Thyroid gland (tissue), 4 donors: ENCODE data around the gene ELL. TPM values are rescaled to one million over a fixed set of nuclear protein-coding genes. Genes with fewer than 3 reads are reported as not detected.
"Not testable (repeated sequence)": the region's sequence is repeated elsewhere in the genome, so short reads cannot be mapped to it uniquely, and the experiment has no call there.

Source experiments
- DNase-seq, 2 donors: peaks; one replicate each; pipeline ENCODE4 v3.0.0-alpha.2; 2019
- H3K27ac ChIP-seq, 3 donors: fragments of 200-600 bp; sonication (generic); 1 replicate in 2 of 3; 2 replicates in 1 of 3; pipeline ENCODE4 v1.5.1; 2016 to 2019; ENCODE audit warnings: mild to moderate bottlenecking in 1 of 3, moderate library complexity in 1 of 3
- H3K27me3 ChIP-seq: fragments of 200-600 bp; sonication (generic); one replicate; pipeline ENCODE4 v1.5.1; 2019
- H3K36me3 ChIP-seq, 2 donors: fragments of 200-600 bp; sonication (generic); one replicate each; pipeline ENCODE4 v1.5.1; 2016 to 2019
- H3K4me1 ChIP-seq, 2 donors: fragments of 200-600 bp; sonication (generic); one replicate each; pipeline ENCODE4 v1.5.1; 2017 to 2019
- H3K4me3 ChIP-seq, 3 donors: fragments of 200-600 bp; sonication (generic); replicated peaks in 1 of 3; 1 replicate in 2 of 3; 2 replicates in 1 of 3; pipeline ENCODE4 v1.5.1; 2016; ENCODE audit warnings: mild to moderate bottlenecking in 1 of 3
- H3K9me3 ChIP-seq: fragments of 200-600 bp; sonication (generic); one replicate; pipeline ENCODE4 v1.5.1; 2017
- POLR2A ChIP-seq, 2 donors: fragments of 450-650 bp; IDR thresholded peaks; one replicate each; pipeline ENCODE4 v1.6.1; 2017; ENCODE audit warnings: antibody characterized with exemption in 2 of 2, mild to moderate bottlenecking in 2 of 2, moderate library complexity in 1 of 2
- WGBS, 2 donors: methylation state at CpG; one replicate each; pipeline ENCODE4 v1.1.5; 2017; 5-methylcytosine and 5-hydroxymethylcytosine counted together
- intact Hi-C: fragments of 100-400 bp; cut with DNase I; formaldehyde crosslinking; loops from one replicate; pipeline ENCODE4 v1.15.1; 2023
- total RNA-seq, 4 donors: library from RNA; depleted of rRNA; stranded (reverse); fragments of >200 nt; gene quantifications; one replicate each; pipeline ENCODE4 v1.2.3, GENCODE V29; 2016
- TF ChIP-seq, protein P1 (sequence below), 6 experiments: fragments of 200-600 bp in 3 of 6; fragments of 450-650 bp in 3 of 6; sonication (generic) in 3 of 6; IDR thresholded peaks; one replicate each; pipeline ENCODE4 v1.5.1; 2016 to 2019; ENCODE audit warnings: antibody characterized with exemption in 6 of 6, mild to moderate bottlenecking in 2 of 6, inconsistent platforms in 1 of 6, moderate library complexity in 1 of 6

ELL gene
- total RNA-seq, 4 donors from 2014 or later = 10.8 to 31.0 (median 11.5) TPM

DNA sequence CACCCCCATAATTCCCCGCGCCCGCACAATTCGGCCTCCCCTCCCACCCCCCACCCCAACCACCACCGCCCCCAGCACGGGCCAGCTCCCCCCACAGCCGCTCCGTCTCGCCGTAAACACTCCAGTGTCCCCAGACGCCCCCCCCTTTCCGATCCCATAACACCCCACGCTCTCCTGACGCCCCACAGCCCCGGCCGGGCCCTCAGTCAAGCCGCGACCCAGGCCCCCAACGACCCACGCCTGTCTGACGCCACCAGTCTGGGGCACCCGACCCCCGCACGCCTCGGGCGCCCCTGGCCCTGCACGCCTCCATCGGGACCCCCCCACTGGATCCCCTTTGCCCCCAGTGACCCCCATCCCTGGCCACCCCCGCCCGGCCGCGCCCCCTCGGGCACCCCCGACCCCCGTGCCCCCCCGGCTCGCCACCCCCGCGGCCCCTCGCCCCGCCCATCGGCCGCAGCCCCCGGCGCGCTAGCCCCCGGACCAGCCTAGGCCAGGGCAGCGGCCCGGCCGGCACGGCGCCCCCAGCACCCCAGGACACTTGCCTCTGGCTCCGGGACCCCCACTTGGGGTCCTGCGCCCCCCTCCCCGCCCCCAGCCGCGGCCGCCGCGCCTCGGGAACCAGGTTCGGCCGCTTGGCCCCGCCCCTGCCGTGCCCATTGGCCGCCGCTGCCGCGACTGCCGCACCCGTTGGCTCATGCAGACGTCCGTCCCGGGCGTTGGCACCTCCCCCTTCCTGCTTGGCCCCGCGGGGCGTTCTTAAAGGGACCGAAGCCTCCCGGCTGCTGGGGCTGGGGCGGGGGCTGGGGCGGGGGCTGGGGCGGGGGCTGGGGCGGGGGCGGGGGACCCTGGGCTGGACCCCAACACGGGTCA, 21.3 kb upstream of the ELL start, which contains the start of gene FKBP8:
Gene FKBP8, minus strand, starts transcription at position 633 of the 873 bp plus-strand sequence. CDS start 1,603 bp downstream, outside the sequence.
- 0% methylated on average over 4 of the region's 86 CpGs; no CpG with 5 or more reads in 1 of the 2 donors for WGBS, 2 donors
- H3K36me3 ChIP-seq = peaks cover 7 to 25% of the 10 kb centered on the region in 2 donors
- peak within 1 kb of the TSS; percentile 80 to 90 (median 86) for H3K27ac ChIP-seq
- intact Hi-C loops = no loop called here
- peak; percentile 94 to 95 for DNase-seq
- H3K4me1 ChIP-seq = peaks cover 6 to 11% of the 10 kb centered on the region in 2 donors
- H3K9me3 ChIP-seq = no peaks in the 10 kb centered on the region
- H3K27me3 ChIP-seq = no peaks in the 10 kb centered on the region
- TF ChIP-seq POLR2A (IDR thresholded peaks at IDR 0.05) = no peak
- TF ChIP-seq, protein P1, sequence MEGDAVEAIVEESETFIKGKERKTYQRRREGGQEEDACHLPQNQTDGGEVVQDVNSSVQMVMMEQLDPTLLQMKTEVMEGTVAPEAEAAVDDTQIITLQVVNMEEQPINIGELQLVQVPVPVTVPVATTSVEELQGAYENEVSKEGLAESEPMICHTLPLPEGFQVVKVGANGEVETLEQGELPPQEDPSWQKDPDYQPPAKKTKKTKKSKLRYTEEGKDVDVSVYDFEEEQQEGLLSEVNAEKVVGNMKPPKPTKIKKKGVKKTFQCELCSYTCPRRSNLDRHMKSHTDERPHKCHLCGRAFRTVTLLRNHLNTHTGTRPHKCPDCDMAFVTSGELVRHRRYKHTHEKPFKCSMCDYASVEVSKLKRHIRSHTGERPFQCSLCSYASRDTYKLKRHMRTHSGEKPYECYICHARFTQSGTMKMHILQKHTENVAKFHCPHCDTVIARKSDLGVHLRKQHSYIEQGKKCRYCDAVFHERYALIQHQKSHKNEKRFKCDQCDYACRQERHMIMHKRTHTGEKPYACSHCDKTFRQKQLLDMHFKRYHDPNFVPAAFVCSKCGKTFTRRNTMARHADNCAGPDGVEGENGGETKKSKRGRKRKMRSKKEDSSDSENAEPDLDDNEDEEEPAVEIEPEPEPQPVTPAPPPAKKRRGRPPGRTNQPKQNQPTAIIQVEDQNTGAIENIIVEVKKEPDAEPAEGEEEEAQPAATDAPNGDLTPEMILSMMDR (IDR thresholded peaks at IDR 0.05) = no peak
- H3K4me3 ChIP-seq = peak within 1 kb of the TSS in 2 of 3 donors; percentile 58 to 61

DNA sequence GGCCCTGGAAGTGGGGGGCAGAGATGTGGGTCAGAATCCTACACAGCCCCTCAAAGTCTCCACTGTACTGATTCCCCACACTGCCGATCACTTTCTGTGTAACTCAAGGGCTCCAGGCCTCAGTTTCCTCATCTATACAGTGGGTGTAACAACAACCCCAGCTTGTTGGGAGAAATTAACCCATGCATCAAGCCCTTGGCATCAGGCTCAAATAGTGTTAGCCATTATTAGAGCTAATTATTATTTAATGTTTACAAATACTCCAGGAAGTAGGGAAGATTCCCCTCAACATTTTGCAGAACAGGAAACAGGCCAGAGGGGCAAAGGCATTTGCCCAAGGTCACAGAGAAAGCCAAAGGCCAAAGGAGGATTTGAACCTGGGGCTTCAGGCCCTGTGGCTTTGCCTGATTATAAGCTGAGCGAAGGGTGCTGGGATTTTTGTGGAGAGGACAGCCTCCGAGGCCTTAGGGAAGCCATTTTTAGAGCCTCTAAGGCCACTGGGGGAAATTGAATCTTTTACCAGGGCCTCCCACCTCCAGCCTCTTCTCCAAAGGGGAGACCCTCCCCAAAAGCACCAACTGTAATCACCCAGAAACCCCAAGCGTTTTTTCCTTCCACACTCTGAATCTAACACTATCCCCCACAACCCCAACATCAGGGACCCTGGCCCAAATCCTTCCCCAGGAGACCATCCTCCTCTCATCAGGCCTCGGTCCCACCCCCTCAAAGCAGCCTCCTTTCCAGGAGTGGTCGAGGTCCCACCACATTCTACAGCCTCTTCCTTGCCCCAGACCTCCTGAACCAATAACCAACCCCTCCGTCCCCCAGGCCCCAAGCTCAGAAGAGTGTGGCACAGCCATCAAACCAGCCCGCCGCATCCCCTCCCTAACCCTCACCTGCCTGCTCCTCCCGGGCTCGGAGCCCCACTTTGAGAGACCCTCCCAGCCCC, 20.4 kb upstream of the ELL start:
- intact Hi-C loops = no loop called here
- DNase-seq = no peak
- TF ChIP-seq, protein P1 (IDR thresholded peaks at IDR 0.05) = no peak
- no peak for TF ChIP-seq POLR2A (IDR thresholded peaks at IDR 0.05)
- WGBS, 2 donors = 23 to 27% methylated on average over 10 to 11 of the region's 11 CpGs
- Histone ChIP-seq H3K27ac (peak overlapping the region; percentile 80 to 90 (median 86)), H3K9me3 (no peaks in the 10 kb centered on the region), H3K36me3 (peaks cover 17 to 31% of the 10 kb centered on the region in 2 donors), H3K27me3 (no peaks in the 10 kb centered on the region), H3K4me1 (peaks cover 6 to 11% of the 10 kb centered on the region in 2 donors), H3K4me3 (peak overlapping the region in 2 of 3 donors; percentile 58 to 61)

DNA sequence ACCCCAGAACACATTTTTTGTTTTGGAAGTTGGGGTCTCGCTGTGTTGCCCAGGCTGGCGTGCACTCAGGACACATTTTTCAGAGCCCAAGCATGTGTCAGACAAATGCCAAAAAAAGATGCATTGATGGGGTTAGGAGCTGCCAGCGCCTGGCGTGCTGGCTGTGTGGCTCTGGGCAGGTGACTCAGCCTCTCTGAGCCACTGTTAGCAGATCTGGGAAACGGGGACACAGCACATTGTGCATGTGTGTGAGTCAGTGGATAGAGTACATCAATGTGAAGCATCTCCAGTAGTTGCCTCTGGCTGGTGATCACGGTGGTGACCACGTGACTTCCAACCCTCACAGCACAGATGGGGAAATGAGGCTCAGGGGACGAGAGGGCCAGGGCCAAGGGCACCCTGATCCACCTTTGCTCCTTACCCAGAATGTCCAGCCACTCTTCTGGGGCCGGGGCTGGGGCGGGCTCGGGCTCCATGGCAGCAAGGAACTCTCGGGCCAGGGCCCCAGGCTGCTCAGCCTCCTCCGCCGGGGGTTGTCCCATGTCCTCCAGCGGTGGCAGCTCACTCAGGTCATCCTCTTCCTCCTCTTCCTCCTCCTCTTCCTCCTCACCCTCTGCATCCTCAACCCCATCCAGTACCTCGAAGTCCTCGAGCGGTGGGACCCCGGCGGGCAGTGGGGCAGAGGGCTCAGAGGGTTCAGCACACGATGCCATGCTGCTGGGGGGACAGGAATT, 19.6 kb upstream of the ELL start:
- peaks cover 19 to 31% of the 10 kb centered on the region in 2 donors for H3K36me3 ChIP-seq

DNA sequence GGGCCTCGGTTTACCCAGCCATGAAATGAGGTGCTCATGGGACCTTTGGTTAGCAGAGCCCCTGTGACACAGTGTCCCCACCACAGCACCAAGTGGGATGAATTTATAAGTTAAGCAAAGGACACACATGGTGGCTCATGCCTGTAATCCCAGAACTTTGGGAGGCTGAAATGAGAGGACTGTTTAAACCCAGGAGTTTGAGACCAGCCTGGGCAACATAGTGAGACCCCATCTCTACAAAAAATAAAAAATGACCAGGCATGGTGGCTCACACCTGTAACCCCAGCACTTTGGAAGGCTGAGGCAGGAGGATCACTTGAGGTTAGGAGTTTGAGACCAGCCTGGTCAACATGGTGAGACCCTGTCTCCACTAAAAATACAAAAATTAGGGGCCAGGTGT, 18.3 kb upstream of the ELL start:
- WGBS, 2 donors = 94 to 100% methylated on average over 1 of the region's 1 CpG
- H3K27me3 ChIP-seq, intact Hi-C loops: not testable (repeated sequence)

More for the DNA sequence above, 19.6 kb upstream of the ELL start:
- TF ChIP-seq POLR2A (IDR thresholded peaks at IDR 0.05) = no peak
- TF ChIP-seq, protein P1 (IDR thresholded peaks at IDR 0.05) = no peak
- DNase-seq = no peak
- Histone ChIP-seq H3K4me3 (no peak overlapping the region), H3K9me3 (no peaks in the 10 kb centered on the region), H3K27me3 (no peaks in the 10 kb centered on the region), H3K4me1 (peaks cover 6 to 11% of the 10 kb centered on the region in 2 donors), H3K27ac (no peak overlapping the region)
- intact Hi-C loops = no loop called here
- WGBS, 2 donors = 88 to 89% methylated on average over 20 to 21 of the region's 21 CpGs

DNA sequence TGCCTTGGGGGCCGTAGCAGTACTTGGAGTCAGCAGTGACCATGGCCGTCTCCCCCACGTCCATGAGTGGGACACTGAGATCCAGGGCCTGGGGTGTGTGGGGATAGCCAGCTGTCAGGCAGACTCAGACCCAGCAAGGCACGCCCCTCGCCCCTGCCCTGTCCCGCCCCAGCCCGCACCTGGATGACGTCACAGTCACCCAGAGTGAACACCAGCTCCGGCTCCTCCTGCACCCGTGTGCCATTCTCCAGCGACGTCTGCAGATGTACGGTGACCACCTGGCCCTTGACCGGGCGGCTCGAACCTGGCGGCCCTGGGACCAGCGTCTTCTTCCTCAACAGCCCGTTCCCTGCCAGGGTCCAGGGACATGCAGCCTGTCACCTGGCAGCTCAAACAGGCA, 17.5 kb upstream of the ELL start:
- intact Hi-C loops = no loop called here
- Histone ChIP-seq H3K4me1 (peaks cover 6 to 11% of the 10 kb centered on the region in 2 donors), H3K27ac (no peak overlapping the region), H3K4me3 (no peak overlapping the region), H3K36me3 (peaks cover 23 to 31% of the 10 kb centered on the region in 2 donors), H3K9me3 (no peaks in the 10 kb centered on the region), H3K27me3 (no peaks in the 10 kb centered on the region)
- TF ChIP-seq POLR2A (IDR thresholded peaks at IDR 0.05) = no peak
- TF ChIP-seq, protein P1 (IDR thresholded peaks at IDR 0.05) = no peak
- DNase-seq = no peak
- 98 to 99% methylated on average over 18 to 19 of the region's 19 CpGs for WGBS, 2 donors

More for the DNA sequence above, 18.3 kb upstream of the ELL start:
- H3K9me3 ChIP-seq, DNase-seq, H3K4me3 ChIP-seq, H3K27ac ChIP-seq: not testable (repeated sequence)
- H3K36me3 ChIP-seq = peaks cover 23 to 31% of the 10 kb centered on the region in 2 donors
- H3K4me1 ChIP-seq = peaks cover 6 to 11% of the 10 kb centered on the region in 2 donors
